Ishikawa (cell line): ENCODE data around the gene AATF.

Experiments
- EP300 ChIP-seq: IDR thresholded peaks from 2 replicates; pipeline ENCODE4 v1.6.1; 2012; ENCODE audit warnings: borderline replicate concordance
- TF ChIP-seq, protein P1 (sequence below): IDR thresholded peaks from 2 replicates; pipeline ENCODE4 v1.6.1; 2012; ENCODE audit warnings: low read depth, mild to moderate bottlenecking
- TF ChIP-seq, protein P2 (sequence below): IDR thresholded peaks from 2 replicates; pipeline ENCODE4 v1.6.1; 2012
- TF ChIP-seq, protein P3 (sequence below): IDR thresholded peaks from 2 replicates; pipeline ENCODE4 v1.6.1; 2012

DNA sequence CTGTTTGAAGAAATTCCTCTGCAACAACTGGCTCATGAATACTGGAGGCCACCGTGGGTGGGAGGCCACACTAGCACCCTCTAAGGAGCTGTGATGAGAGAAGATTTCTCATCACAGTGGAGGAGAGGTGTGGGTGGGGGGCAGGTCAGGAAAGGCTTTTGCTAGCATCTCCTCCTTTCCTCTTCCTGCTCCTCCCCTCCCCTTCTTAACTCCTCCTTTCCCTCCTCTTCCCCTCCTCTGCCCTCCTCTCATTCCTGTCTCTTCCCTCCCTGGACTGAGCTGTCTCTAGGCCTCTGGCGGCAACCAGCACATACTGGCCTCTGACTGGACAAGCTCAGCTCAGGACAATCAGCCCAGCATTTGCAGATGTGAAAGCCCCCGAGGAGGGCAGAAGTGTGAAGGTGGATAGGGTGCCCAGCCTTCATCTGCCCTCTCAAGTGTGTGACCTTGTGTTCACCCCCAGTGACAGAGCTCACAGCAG is 30.5 kb upstream of the AATF start:
- TF ChIP-seq, protein P1, sequence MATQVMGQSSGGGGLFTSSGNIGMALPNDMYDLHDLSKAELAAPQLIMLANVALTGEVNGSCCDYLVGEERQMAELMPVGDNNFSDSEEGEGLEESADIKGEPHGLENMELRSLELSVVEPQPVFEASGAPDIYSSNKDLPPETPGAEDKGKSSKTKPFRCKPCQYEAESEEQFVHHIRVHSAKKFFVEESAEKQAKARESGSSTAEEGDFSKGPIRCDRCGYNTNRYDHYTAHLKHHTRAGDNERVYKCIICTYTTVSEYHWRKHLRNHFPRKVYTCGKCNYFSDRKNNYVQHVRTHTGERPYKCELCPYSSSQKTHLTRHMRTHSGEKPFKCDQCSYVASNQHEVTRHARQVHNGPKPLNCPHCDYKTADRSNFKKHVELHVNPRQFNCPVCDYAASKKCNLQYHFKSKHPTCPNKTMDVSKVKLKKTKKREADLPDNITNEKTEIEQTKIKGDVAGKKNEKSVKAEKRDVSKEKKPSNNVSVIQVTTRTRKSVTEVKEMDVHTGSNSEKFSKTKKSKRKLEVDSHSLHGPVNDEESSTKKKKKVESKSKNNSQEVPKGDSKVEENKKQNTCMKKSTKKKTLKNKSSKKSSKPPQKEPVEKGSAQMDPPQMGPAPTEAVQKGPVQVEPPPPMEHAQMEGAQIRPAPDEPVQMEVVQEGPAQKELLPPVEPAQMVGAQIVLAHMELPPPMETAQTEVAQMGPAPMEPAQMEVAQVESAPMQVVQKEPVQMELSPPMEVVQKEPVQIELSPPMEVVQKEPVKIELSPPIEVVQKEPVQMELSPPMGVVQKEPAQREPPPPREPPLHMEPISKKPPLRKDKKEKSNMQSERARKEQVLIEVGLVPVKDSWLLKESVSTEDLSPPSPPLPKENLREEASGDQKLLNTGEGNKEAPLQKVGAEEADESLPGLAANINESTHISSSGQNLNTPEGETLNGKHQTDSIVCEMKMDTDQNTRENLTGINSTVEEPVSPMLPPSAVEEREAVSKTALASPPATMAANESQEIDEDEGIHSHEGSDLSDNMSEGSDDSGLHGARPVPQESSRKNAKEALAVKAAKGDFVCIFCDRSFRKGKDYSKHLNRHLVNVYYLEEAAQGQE, result no peak
- TF ChIP-seq, protein P2, sequence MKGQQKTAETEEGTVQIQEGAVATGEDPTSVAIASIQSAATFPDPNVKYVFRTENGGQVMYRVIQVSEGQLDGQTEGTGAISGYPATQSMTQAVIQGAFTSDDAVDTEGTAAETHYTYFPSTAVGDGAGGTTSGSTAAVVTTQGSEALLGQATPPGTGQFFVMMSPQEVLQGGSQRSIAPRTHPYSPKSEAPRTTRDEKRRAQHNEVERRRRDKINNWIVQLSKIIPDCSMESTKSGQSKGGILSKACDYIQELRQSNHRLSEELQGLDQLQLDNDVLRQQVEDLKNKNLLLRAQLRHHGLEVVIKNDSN, result no peak
- no peak for TF ChIP-seq EP300
- TF ChIP-seq, protein P3, sequence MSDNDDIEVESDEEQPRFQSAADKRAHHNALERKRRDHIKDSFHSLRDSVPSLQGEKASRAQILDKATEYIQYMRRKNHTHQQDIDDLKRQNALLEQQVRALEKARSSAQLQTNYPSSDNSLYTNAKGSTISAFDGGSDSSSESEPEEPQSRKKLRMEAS, result no peak
